GM12878 (cell line): ENCODE measurements around the gene NET1. TPM values are rescaled to one million over a fixed set of nuclear protein-coding genes. Genes with fewer than 3 reads are reported as not detected.

Experiments used
- ATF7 ChIP-seq: fragments of 450-650 bp; IDR thresholded peaks from 2 replicates; pipeline ENCODE4 v1.6.1; 2016; ENCODE audit warnings: low read depth, mild to moderate bottlenecking
- BACH1 ChIP-seq: fragments of 450-650 bp; IDR thresholded peaks from 2 replicates; pipeline ENCODE4 v1.6.1; 2017; ENCODE audit warnings: mild to moderate bottlenecking, borderline replicate concordance
- BCL11A ChIP-seq: IDR thresholded peaks from 2 replicates; pipeline ENCODE4 v1.6.1; 2011; ENCODE audit warnings: low read depth, low read length
- BHLHE40 ChIP-seq, 2 experiments: fragments of 450-650 bp in 1 of 2; IDR thresholded peaks; 2 replicates each; pipeline ENCODE4 v1.6.1; 2011 to 2017; ENCODE audit warnings: low read depth in 2 of 2, borderline replicate concordance in 1 of 2, improper control_type of control experiment in 1 of 2, low read length in 1 of 2, mild to moderate bottlenecking in 1 of 2
- CBFB ChIP-seq: IDR thresholded peaks from 2 replicates; pipeline ENCODE4 v1.6.1; 2016; ENCODE audit warnings: antibody characterized with exemption, low read depth
- CREB1 ChIP-seq: IDR thresholded peaks from 2 replicates; pipeline ENCODE4 v1.6.1; 2012; ENCODE audit warnings: low read depth, mild to moderate bottlenecking, inconsistent platforms
- CREM ChIP-seq: IDR thresholded peaks from 2 replicates; pipeline ENCODE4 v1.6.1; 2014; ENCODE audit warnings: antibody characterized with exemption, low read depth
- CTCF ChIP-seq, 3 experiments: IDR thresholded peaks in 2 of 3; conservative IDR thresholded peaks in 1 of 3; 2 replicates each; pipeline ENCODE4 v1.5.1; 2011; ENCODE audit warnings: low read depth in 3 of 3, low read length in 3 of 3, mild to moderate bottlenecking in 3 of 3, control low read depth in 2 of 3, moderate library complexity in 2 of 3, inconsistent platforms in 1 of 3, mixed read lengths in 1 of 3; ENCODE audit not compliant: control insufficient read depth in 2 of 3, insufficient read depth in 1 of 3; ENCODE audit errors: extremely low read depth in 1 of 3
- E2F4 ChIP-seq: IDR thresholded peaks from 2 replicates; pipeline ENCODE4 v1.6.1; 2012; ENCODE audit warnings: low read depth, low read length, improper control_type of control experiment
- FOS ChIP-seq: IDR thresholded peaks from 3 replicates; pipeline ENCODE4 v1.6.1; 2011; ENCODE audit warnings: borderline replicate concordance; ENCODE audit not compliant: insufficient read length; ENCODE audit errors: extremely low read depth
- FOXM1 ChIP-seq: IDR thresholded peaks from 2 replicates; pipeline ENCODE4 v1.6.1; 2012; ENCODE audit warnings: low read depth, mild to moderate bottlenecking, inconsistent platforms, low read length, moderate library complexity
- GABPA ChIP-seq: IDR thresholded peaks from 2 replicates; pipeline ENCODE4 v1.6.1; 2014; ENCODE audit warnings: antibody characterized with exemption, low read depth, mild to moderate bottlenecking, inconsistent platforms
- HSF1 ChIP-seq: fragments of 150-350 bp; IDR thresholded peaks from 2 replicates; pipeline ENCODE4 v1.6.1; 2014; ENCODE audit warnings: mild to moderate bottlenecking, low read depth, low read length
- KDM1A ChIP-seq: fragments of 200-600 bp; sonication (generic); IDR thresholded peaks from 2 replicates; pipeline ENCODE4 v1.6.1; 2016; ENCODE audit warnings: borderline replicate concordance
- MEF2A ChIP-seq: IDR thresholded peaks from 2 replicates; pipeline ENCODE4 v1.6.1; 2011; ENCODE audit warnings: low read depth, mild to moderate bottlenecking, low read length, moderate library complexity; ENCODE audit not compliant: insufficient read depth
- MTA3 ChIP-seq: IDR thresholded peaks from 2 replicates; pipeline ENCODE4 v1.6.1; 2012; ENCODE audit warnings: low read length, inconsistent platforms, borderline replicate concordance
- NFIC ChIP-seq: IDR thresholded peaks from 2 replicates; pipeline ENCODE4 v1.6.1; 2012; ENCODE audit warnings: low read depth, mild to moderate bottlenecking, inconsistent platforms, low read length, moderate library complexity
- NFYA ChIP-seq: IDR thresholded peaks from 2 replicates; pipeline ENCODE4 v1.6.1; 2011; ENCODE audit warnings: low read depth, mild to moderate bottlenecking, low read length, improper control_type of control experiment, borderline replicate concordance
- NR2C2 ChIP-seq: IDR thresholded peaks from 2 replicates; pipeline ENCODE4 v1.6.1; 2011; ENCODE audit warnings: borderline replicate concordance, low read depth; ENCODE audit not compliant: control insufficient read depth, insufficient read length
- NR2F1 ChIP-seq: fragments of 450-650 bp; conservative IDR thresholded peaks from 2 replicates; pipeline ENCODE4 v1.6.1; 2017; ENCODE audit warnings: mild to moderate bottlenecking
- PKNOX1 ChIP-seq: fragments of 450-650 bp; IDR thresholded peaks from 2 replicates; pipeline ENCODE4 v1.6.1; 2016; ENCODE audit warnings: mild to moderate bottlenecking
- POU2F2 ChIP-seq: IDR thresholded peaks from 3 replicates; pipeline ENCODE4 v1.6.1; 2011; ENCODE audit warnings: low read depth, mild to moderate bottlenecking, low read length, borderline replicate concordance
- RAD21 ChIP-seq: IDR thresholded peaks from 2 replicates; pipeline ENCODE4 v1.6.1; 2011; ENCODE audit warnings: mild to moderate bottlenecking, low read depth, low read length, moderate library complexity; ENCODE audit not compliant: insufficient read depth
- RUNX3 ChIP-seq: IDR thresholded peaks from 2 replicates; pipeline ENCODE4 v1.6.1; 2012; ENCODE audit warnings: low read length, inconsistent platforms
- ZNF217 ChIP-seq: fragments of 450-650 bp; IDR thresholded peaks from 2 replicates; pipeline ENCODE4 v1.6.1; 2017; ENCODE audit warnings: antibody characterized with exemption, mild to moderate bottlenecking
- polyA plus RNA-seq, 11 experiments: library from polyadenylated mRNA; depleted of rRNA in 4 of 11; unstranded in 6 of 11; stranded (reverse) in 5 of 11; fragments of >200 nt; fragmentation: Nextera tagmentation in 4 of 11; fragmentation: Illumina TruSeq in 1 of 11; extraction: Ambion mirVana in 4 of 11; extraction: Trizol in 1 of 11; gene quantifications; 1 replicate in 1 of 11; 2 replicates in 10 of 11; pipeline versions ENCODE4 v1.2.1 to v1.2.3, GENCODE V29; 2011 to 2016; ENCODE audit warnings: inconsistent platforms in 2 of 11, missing spikeins in 2 of 11, low read depth in 1 of 11
- total RNA-seq, 4 experiments: library from RNA; depleted of rRNA in 3 of 4; stranded (reverse); fragments of >200 nt in 3 of 4; fragmentation: Illumina TruSeq in 1 of 4; extraction: Trizol in 1 of 4; gene quantifications; 2 replicates each; pipeline versions ENCODE4 v1.2.1 to v1.2.3, GENCODE V29; 2013 to 2021

Gene NET1
- total and polyA plus RNA-seq, 10 of the 15 experiments (the other 5 are each of a cell fraction or from before 2014, with no cell fraction given) = 6.5 to 22.7 (median 18.4) TPM

- TF ChIP-seq NFYA (no peak), CBFB (peak; percentile 69), KDM1A (no peak), ZNF217 (peak; percentile 94; the same call in 1 of the 2 replicates), BCL11A (0 out of 2 replicates have a peak, but pooled peaks have one; percentile 17), NR2F1 (peak; percentile 47; the same call in 1 of the 2 replicates), FOS (no peak), CREM (peak; percentile 77), ATF7 (0 out of 2 replicates have a peak, but pooled peaks have one; percentile 53), PKNOX1 (no peak), GABPA (0 out of 2 replicates have a peak, but pooled peaks have one; percentile 50), NR2C2 (no peak), CTCF (IDR thresholded peaks at IDR 0.05 in 2 of 3, conservative IDR thresholded peaks at IDR 0.05 in 1 of 3; ENCODE audit: control insufficient read depth in 2 of 3, extremely low read depth in 1 of 3, insufficient read depth in 1 of 3, low read depth in 3 of 3, low read length in 3 of 3) (no peak), CREB1 (peak; percentile 33; the same call in 1 of the 2 replicates), BACH1 (no peak), MTA3 (peak; percentile 85; the same call in 1 of the 2 replicates), BHLHE40 (IDR thresholded peaks at IDR 0.05; ENCODE audit: borderline replicate concordance in 1 of 2, low read depth in 2 of 2, low read length in 1 of 2) (no peak; a peak in 1 of 4 replicates), FOXM1 (peak; percentile 74; the same call in 1 of the 2 replicates), POU2F2 (0 out of 3 replicates have a peak, but pooled peaks have one; percentile 12), RUNX3 (peak; percentile 99), MEF2A (peak; percentile 74; the same call in 1 of the 2 replicates), NFIC (peak; percentile 88), RAD21 (no peak), HSF1 (no peak), E2F4 (no peak)
These were observed 35.3 kb downstream of the NET1 start (continued) for GRCh38 chr10:5447611-5448071.
